Measurements from ENCODE around the gene MYZAP.

GRCh38 chr15:57655053-57655452 lies 63.3 kb downstream of the MYZAP start:
- no peak for TF ChIP-seq EZH2 (IDR thresholded peaks at IDR 0.05; ENCODE audit: low read depth, unreplicated experiment)
- no peak for TF ChIP-seq CTCF (conservative IDR thresholded peaks at IDR 0.05; ENCODE audit: low read depth in 2 of 2)
- no peak for TF ChIP-seq EZH2phosphoT487 (IDR thresholded peaks at IDR 0.05; ENCODE audit: unreplicated experiment)
- TF ChIP-seq POLR2AphosphoS5 (IDR thresholded peaks at IDR 0.05; ENCODE audit: low read depth), result no peak
- no peak for TF ChIP-seq JUNB (IDR thresholded peaks at IDR 0.05; ENCODE audit: unreplicated experiment)
